GM21515 (cell line): ENCODE data around the gene DOCK8.
A peak's percentile ranks its signal among the peaks of the same experiment; 100 is the strongest.
"Not testable (repeated sequence)": the region's sequence is repeated elsewhere in the genome, so short reads cannot be mapped to it uniquely, and the experiment has no call there.

Experiments used
- ATAC-seq: cut with Tn5 transposase; IDR thresholded peaks from one replicate; pipeline ENCODE4 v1.9.1; 2021; ENCODE audit not compliant: unreplicated experiment

Gene DOCK8

GRCh38 chr9:405341-405740 is 190.7 kb downstream of the DOCK8 start:
- ATAC-seq = no peak

DNA sequence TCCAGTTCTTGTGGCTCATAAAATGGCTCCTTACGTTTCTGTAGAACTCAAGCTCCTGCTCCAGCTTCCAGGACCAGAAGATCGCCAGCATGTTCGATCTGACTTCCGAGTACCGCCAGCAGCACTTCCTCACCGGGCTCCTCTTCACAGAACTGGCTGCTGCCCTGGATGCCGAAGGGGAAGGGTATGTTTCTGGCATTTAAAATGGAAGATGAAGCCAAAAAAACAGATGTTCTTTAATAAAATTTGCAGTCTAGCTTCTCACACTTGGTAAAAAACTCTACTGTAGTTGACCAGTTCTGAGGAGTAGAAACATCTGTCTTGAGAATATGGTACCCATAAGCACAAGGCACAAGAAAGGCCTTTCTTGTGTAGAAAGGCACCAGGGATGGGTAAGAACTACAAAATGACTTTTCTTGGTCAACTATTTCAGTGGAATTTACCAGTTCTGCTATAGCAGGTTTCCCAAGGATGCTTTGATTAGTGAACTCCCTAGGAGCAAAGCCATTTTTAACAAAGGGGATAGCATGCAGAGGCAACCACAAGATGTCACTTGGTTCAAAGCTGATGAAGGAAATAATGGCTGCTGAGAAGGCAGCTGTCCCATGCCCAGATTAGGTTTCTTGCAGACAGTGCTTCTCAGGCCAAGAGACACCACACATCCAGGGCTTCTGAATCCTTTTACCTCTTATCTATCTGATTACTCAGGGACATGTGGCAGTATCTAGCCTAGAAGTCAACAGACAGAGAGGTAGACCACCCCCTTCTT is 192.4 kb downstream of the DOCK8 start:
- no peak for ATAC-seq

DNA sequence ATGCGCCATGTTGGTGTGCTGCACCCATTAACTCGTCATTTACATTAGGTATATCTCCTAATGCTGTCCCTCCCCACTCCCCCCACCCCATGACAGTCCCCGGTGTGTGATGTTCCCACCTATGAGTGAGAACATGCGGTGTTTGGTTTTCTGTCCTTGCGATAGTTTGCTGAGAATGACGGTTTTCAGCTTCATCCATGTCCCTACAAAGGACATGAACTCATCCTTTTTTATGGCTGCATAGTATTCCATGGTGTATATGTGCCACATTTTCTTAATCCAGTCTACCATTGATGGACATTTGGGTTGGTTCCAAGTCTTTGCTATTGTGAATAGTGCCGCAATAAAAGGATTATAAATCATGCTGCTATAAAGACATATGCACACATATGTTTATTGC is 195.0 kb downstream of the DOCK8 start:
- ATAC-seq = not testable (repeated sequence)

- ATAC-seq = no peak
Observed at GRCh38 chr9:414595-414994, 199.9 kb downstream of the DOCK8 start.

DNA sequence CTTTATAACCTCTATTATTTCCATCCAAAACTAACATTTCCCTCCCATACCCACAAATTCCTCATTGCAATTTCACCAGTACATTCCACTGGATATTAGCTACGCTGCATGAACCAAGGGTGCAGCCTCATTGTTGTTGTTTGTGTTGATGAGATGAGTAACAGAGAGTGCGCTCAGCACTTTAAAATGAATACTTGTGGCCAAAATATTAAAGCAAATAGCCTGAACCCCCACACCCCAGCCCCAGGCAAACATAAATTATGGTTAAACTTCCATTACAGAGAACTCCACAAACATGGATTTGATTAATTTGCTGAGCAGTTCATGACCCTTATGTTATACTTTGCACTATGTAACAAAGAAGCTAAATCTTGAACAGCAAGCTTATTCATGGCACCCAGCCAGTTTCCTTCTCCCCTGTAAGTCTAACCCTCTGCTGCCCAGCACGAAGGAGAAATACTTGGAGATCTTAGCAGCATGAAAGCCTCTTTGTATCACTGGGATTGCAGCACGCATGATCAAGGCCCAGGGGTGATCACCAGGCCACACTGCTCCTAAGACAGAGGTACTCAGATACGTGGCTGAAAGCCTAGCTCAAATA is 205.0 kb downstream of the DOCK8 start:
- ATAC-seq = no peak

GRCh38 chr9:421896-422295 is 207.2 kb downstream of the DOCK8 start:
- no peak for ATAC-seq

DNA sequence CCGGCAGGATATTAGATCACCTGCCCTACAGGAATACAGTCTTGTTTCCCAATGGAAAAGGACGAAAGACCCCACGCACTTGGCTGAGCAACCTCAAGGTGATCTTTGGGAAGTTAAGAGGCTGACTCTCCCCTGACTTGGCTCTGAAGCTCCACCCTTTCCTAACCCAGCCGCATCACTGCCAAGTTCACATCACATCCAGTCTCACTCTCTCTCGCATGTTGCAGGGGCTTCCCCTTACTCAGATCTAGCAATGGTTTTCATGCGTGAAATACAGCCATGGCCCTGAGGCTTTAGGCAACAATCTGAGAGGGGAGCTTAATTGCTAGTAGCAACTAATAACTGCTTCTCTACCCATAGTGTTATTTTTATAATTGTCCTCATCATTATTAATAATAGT is 211.6 kb downstream of the DOCK8 start:
- no peak for ATAC-seq

GRCh38 chr9:426976-427375 is 212.3 kb downstream of the DOCK8 start:
- no peak for ATAC-seq

GRCh38 chr9:431701-432100 is 217.0 kb downstream of the DOCK8 start:
- no peak for ATAC-seq

DNA sequence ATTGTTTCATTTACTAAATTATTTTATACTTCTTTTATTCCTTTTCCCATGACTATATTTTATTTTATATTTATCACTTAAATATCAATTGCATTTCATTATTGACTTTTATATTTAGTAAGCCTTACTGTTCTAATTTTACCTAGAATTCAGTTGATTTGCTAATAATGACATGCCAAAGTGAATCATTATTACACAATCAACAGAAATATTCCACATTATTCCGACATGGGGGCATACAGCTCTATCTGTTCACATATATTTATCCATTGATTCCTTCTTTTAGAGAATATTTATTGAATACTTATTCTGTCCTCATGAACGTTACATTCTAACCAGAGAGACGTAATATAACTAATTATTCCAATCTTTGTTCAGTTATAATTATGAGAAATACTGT is 221.8 kb downstream of the DOCK8 start:
- ATAC-seq = no peak

- no peak for ATAC-seq
Observed at GRCh38 chr9:437066-437465, 222.4 kb downstream of the DOCK8 start.

- no peak for ATAC-seq
Observed at GRCh38 chr9:437574-438001, 222.9 kb downstream of the DOCK8 start.

DNA sequence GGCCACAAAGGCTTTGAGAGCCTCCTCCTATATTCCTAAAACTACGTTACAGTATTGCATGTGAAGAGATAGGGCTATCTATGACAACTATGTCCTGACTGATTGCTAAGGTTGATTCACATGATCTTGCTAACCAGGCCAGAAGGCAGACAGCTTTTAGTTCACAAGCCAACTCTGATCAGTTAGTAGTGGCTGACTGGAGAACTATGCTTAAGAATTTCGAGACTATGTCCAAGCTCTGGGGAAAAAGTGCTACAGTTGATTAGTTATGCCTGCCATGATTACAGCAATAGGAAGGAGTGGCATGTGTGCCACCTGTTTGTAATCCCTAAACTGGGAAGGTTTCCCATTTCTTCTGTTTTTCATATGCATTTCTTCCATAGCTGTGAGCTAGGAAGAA is 223.4 kb downstream of the DOCK8 start:
- no peak for ATAC-seq

GRCh38 chr9:438961-439768 is 224.5 kb downstream of the DOCK8 start:
- no peak for ATAC-seq

GRCh38 chr9:441126-441525 is 226.5 kb downstream of the DOCK8 start:
- no peak for ATAC-seq

DNA sequence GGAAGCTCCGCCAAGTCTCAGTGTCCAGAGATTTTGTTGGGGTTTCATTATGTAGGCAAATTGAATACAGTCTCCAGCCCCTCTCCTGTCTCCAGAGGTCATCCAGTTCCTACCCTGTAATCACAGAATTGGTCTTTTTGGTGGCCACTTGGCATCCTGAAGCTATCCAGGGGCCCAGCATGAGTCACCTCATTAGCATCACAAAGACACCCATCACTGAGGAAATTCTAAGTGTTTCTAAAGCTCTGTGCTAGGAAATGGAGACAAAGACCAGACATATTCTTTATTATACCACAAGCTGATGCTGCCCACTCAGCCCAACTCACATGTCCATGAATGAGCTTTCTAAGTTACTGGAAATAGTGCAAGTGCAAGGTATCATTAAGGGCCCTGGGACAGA is 229.9 kb downstream of the DOCK8 start:
- ATAC-seq = no peak

- ATAC-seq = no peak
Observed at GRCh38 chr9:445033-445432, 230.4 kb downstream of the DOCK8 start.

DNA sequence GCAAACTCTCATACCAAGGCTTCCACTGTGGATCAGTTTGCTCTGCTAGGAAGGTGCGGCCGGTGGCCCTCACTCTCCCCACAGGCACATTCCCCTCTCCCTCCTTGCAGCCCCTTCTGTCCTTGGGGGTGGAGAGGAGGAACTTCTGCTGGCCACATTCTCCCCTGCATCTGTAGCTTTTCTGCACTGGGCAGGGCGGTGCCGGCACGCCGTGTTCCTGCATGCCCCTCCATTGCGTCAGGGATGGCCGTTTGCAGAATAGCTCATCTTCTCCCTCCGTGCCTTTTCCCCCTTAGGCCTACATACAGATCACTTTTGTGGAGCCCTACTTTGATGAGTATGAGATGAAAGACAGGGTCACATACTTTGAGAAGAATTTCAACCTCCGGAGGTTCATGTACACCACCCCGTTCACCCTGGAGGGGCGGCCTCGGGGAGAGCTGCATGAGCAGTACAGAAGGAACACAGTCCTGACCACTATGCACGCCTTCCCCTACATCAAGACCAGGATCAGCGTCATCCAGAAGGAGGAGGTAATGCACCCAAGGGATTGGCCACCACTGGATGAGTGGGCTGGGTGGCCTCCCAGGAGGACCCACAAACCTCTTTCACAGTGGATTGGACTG is 231.5 kb downstream of the DOCK8 start:
- ATAC-seq = no peak

DNA sequence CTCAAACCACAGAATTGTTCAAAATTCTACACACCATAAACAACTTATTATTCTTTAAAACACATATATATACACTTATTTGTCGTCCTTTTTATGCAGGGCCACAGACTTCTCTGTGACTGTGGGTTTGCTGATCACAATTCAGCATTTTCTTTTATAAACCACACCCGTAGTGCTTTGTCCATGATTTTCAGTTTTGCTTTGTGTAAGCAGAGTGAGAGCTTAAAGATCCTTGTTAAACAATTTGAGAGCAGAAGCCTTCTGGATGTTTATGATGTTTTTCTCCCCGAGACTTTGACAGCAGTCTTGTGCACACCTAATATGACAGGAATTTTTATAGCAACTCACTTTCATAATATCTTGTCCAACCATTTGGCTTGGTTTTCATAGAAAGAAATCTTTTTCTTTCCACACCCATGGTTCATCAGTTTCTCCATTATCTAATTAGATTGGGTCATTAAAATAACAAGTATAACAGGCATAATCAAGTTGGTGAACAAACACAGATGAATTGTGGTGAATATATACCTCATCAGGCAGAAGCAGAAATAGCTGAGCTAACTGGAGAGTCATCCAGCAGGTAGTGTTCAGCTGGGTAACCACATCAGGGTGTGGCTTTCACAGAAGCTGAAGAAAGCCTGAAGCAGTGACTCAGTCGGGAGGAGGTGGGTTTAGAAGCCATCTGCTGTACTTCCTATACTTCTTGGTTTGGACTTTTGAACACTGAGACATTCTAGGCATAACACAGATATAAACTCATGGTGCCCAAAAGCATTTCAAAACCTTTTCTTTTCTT is 232.8 kb downstream of the DOCK8 start:
- peak; percentile 60 for ATAC-seq

DNA sequence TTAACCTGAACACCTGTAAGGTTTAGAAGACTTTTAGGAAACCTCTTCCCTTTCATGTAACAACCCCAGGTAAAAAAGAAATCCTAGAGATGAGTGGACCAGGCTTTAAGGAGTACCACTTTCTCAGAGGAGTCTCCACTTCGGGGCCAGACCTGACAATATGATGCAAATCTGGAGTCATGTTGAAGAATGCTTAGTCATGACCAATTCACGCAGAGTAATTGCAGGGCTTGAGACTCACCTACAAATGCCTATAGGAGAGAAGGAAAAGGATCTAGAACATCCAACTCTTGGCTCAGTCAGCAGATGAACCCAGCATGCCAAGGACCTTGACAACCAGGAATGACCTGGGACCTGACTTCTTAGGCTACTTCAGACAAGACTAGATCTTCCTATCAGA is 235.4 kb downstream of the DOCK8 start:
- no peak for ATAC-seq

GRCh38 chr9:450561-450960 is 235.9 kb downstream of the DOCK8 start:
- ATAC-seq = no peak
